IPS-NIHi7 (cell line): ENCODE results near the gene TRIP4.
A peak's percentile ranks its signal among the peaks of the same experiment; 100 is the strongest.
"Not testable (repeated sequence)": the region's sequence is repeated elsewhere in the genome, so short reads cannot be mapped to it uniquely, and the experiment has no call there.

ENCODE experiments used
- DNase-seq: peaks from one replicate; pipeline ENCODE4 v3.0.0; 2012; ENCODE audit warnings: mixed read lengths; ENCODE audit errors: extremely low spot score

Gene TRIP4

GRCh38 chr15:64387562-64388168, at the start of gene TRIP4:
Gene TRIP4, plus strand, starts transcription at chr15:64387836. Its CDS starts 28 bp downstream, at chr15:64387864.
- peak; percentile 96 for DNase-seq

GRCh38 chr15:64340355-64340754, 47.3 kb upstream of the TRIP4 start:
- DNase-seq: no peak

DNA sequence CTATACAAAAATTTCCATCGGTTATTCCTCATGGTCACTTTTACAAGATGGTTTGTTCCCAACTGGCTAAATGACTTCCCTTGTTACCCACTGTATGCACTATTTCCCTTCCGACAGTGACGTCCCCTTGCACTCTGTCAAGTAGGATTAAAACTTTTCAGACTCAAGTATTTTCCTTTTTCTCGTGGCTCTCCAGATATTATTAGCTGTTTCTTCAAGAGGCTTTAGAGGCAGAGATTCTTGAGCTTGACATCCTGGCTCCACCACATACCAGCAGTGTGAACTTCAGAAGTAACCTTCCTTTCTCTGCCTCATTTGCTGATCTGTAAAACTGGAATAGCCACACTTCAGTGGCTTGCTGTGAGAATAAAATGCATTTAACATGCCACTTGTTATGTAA, 45.7 kb upstream of the TRIP4 start:
- no peak for DNase-seq

DNA sequence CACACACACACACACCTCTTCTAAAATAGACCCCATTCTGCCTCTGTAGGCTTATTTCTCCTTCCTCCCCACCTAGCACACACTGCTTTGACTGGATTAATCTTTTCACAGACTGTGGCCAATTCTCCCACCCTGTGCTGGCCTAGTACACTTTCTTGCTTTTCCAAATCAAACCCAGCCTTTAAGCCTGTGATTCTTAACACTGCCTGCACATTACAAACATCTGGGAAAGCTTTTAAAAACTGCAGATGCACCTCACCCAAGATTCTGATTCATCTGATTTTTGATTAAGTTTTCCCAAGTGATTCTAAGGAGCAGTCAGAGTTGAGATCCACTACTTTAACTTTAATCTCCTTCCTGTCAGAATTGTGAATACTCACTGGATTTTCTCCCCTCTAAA, 44.4 kb upstream of the TRIP4 start:
- no peak for DNase-seq

DNA sequence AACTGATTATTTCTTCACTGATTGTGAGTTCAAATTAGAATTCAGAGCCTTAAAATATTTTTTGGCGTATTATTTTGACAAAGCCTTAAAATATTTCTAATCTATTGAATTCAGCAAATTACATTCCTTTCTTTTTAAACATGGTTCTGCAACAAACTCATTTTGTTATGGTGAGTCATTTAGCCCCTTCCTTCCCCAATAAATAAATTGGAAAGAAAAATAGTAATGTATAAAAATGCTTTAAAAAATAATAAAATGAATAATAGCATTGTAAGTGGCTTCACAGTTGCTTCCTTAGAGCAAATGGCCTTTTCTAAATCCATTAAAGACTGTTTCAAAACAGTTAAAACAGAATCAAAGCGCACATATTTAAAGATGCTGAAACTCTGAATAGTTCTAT, 43.8 kb upstream of the TRIP4 start:
- no peak for DNase-seq

GRCh38 chr15:64344651-64345294, 42.9 kb upstream of the TRIP4 start:
- no peak for DNase-seq

- not testable (repeated sequence) for DNase-seq
These were observed 41.4 kb upstream of the TRIP4 start for GRCh38 chr15:64346242-64346641.

GRCh38 chr15:64348455-64348854, 39.2 kb upstream of the TRIP4 start:
- DNase-seq: no peak

DNA sequence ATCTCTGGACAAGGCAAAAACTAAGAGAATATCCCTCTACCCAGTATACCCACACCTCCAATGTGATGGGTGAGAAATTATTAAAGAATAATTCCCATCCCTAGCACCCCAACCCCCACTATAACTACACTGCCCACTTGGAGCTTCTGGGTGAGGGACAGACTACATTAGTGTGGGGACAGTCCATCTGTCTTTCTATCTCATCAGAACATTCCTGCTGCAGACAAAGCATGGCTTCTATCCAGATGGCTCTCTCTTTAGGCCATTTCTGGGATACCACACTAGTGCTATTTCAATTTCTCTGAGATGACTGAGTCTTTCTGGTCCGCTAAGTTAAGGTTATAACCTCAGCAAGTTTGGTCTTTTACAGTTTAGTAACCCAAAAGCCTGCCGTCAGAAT, 38.3 kb upstream of the TRIP4 start:
- no peak for DNase-seq

- no peak for DNase-seq
These were observed 36.4 kb upstream of the TRIP4 start for GRCh38 chr15:64351265-64351664.

GRCh38 chr15:64354688-64355344, 32.8 kb upstream of the TRIP4 start:
- no peak for DNase-seq

DNA sequence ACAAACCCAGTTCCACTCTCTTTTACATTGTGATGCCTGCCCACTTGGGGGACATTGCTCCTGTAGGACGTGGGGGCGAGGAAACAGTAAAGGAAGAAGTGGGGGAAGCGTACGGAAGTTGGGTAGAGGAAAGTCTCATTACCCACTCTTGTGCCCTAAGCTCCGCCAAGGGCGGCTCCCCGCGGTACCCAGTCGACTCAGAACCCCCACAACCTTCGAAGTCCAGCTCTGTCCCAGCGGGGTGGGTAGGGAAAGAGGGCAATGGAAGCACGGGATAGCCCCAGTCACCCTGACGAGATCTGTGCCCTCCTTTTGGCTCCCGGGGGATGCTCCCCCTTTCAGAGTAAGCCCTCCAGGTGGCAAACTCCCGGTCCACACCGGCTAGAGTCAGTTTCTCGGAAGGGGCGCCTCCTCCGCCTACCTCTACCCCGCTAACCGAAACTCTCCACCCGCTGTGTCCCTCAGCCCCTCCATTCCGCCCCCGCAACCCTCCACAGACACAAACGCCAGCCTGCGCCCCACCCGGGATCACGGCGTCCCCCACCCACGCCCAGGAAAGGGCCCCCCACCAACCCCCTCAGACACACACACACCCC, 32.2 kb upstream of the TRIP4 start:
- peak; percentile 16 for DNase-seq

GRCh38 chr15:64355944-64356709, 31.5 kb upstream of the TRIP4 start, which contains the start of gene CSNK1G1:
Gene CSNK1G1, minus strand, starts transcription at chr15:64356173. Its CDS starts 55,674 bp downstream, at chr15:64300499.
- DNase-seq: peak; percentile 97

DNA sequence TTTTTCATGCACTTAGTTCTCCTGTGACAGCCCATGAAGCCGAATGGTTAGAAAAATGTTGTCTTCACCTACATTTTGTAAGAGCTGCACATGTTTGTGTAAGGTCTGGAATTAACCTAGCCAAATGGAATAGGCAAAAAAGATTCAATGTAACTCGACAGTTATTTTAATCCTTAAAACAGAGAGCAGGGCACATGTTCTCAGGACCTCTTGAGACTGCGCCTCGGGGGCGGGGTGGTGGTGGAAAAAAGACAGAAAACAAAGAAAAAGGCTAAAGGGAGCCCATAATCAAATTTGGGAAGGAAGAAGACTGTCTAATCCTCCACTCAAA, 31.0 kb upstream of the TRIP4 start:
- no peak for DNase-seq

GRCh38 chr15:64361259-64361658, 26.4 kb upstream of the TRIP4 start:
- no peak for DNase-seq

DNA sequence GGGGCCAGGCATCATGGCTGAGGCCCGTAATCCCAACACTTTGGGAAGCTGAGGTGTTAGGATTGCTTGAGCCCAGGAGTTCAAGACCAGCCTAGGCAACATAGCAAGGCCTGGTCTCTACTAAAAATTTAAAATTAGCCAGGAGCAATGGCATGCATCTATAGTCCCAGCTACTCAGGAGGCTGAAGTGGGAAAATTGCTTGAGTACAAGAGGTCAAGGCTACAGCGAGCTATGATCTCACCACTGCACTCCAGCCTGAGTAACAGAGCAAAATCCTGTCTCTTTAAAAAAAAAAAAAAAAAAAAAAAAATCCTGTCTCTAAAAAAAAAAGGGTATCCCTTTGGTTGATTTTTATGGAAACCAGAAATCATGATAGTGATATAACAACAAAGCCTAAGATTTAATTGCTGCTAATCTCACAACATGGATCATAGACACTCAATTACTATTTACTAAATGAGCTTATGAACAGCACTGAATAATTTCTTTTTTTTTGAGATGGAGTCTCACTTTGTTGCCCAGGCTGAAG, 18.5 kb upstream of the TRIP4 start:
- DNase-seq: no peak

GRCh38 chr15:64371383-64371782, 16.3 kb upstream of the TRIP4 start:
- DNase-seq: not testable (repeated sequence)

GRCh38 chr15:64373360-64373759, 14.3 kb upstream of the TRIP4 start:
- no peak for DNase-seq

- DNase-seq: no peak
These were observed 8.2 kb upstream of the TRIP4 start for GRCh38 chr15:64379216-64379960.

- DNase-seq: peak; percentile 14
These were observed 7.3 kb upstream of the TRIP4 start for GRCh38 chr15:64380130-64380870.
